B cell (primary cell): ENCODE measurements around the gene FAAH.

Experiments used
- EZH2 ChIP-seq: IDR thresholded peaks from 2 replicates; pipeline ENCODE4 v1.6.1; 2012; ENCODE audit warnings: borderline replicate concordance, low read depth, mild to moderate bottlenecking, moderate library complexity, low read length; ENCODE audit not compliant: insufficient read depth, poor library complexity, severe bottlenecking
- TF ChIP-seq, protein P1 (sequence below): fragments of 200-600 bp; IDR thresholded peaks from one replicate; pipeline ENCODE4 v1.8.0; 2022; ENCODE audit warnings: antibody characterized with exemption, mild to moderate bottlenecking

DNA sequence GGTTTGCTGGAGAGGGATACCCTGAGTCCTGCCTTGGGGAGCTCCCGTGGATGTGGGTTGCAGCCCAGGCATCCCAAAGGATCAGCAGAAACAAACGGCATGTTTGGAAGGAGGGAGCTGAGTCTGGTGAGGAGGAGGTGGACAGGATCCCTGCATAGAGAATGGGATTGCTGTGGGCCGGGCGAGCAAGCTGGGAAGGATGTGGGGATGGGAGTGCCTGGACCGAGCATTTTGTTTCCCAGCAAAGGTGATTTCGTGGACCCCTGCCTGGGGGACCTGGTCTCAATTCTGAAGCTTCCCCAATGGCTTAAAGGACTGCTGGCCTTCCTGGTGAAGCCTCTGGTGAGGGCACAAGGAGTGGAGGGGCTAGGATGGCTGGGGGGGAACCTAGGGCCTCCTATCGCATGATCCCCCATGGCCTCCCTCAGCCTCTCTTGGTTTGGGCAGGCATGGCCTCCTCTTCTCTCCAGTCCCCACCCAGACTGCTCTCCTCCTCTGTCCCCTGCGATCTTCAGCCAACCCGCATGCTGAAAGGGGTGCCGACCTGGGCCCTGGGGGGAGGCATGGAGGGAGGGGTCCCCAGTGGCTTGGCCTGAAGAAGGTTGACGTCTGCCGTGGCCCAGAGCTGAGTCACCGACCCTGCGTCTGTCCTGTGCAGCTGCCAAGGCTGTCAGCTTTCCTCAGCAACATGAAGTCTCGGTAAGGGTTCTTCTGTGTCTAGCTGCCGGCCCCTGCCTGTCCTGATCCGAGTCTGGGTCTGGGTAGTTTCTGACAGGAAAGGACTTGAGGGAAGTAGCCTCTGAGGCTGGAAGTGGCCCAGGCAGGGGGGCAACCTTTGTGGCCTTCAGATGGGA lies 16.3 kb downstream of the FAAH start:
- TF ChIP-seq, protein P1, sequence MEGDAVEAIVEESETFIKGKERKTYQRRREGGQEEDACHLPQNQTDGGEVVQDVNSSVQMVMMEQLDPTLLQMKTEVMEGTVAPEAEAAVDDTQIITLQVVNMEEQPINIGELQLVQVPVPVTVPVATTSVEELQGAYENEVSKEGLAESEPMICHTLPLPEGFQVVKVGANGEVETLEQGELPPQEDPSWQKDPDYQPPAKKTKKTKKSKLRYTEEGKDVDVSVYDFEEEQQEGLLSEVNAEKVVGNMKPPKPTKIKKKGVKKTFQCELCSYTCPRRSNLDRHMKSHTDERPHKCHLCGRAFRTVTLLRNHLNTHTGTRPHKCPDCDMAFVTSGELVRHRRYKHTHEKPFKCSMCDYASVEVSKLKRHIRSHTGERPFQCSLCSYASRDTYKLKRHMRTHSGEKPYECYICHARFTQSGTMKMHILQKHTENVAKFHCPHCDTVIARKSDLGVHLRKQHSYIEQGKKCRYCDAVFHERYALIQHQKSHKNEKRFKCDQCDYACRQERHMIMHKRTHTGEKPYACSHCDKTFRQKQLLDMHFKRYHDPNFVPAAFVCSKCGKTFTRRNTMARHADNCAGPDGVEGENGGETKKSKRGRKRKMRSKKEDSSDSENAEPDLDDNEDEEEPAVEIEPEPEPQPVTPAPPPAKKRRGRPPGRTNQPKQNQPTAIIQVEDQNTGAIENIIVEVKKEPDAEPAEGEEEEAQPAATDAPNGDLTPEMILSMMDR: no peak
- no peak for TF ChIP-seq EZH2
